ENCODE measurements around the gene MOB3B.

DNA sequence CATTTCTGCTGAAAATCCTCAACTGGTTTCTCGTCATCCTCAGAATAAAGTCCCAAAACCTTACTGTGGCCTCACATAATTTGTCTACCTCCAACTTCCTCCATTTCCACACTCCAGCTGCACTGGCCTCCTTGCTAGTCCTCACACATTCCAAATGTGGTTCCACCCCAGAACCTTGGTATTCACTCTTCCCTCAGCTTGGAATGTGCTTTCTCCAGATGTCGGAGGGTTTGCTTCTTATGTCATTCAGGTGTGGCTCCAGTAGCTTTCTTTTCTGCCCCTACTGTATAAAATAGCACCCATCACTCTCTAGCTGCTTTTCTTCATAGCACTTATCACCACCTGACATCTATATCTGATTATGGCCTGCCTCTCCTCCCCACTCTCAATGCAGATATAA, 108.0 kb downstream of the MOB3B start:
- TF ChIP-seq, protein P1, sequence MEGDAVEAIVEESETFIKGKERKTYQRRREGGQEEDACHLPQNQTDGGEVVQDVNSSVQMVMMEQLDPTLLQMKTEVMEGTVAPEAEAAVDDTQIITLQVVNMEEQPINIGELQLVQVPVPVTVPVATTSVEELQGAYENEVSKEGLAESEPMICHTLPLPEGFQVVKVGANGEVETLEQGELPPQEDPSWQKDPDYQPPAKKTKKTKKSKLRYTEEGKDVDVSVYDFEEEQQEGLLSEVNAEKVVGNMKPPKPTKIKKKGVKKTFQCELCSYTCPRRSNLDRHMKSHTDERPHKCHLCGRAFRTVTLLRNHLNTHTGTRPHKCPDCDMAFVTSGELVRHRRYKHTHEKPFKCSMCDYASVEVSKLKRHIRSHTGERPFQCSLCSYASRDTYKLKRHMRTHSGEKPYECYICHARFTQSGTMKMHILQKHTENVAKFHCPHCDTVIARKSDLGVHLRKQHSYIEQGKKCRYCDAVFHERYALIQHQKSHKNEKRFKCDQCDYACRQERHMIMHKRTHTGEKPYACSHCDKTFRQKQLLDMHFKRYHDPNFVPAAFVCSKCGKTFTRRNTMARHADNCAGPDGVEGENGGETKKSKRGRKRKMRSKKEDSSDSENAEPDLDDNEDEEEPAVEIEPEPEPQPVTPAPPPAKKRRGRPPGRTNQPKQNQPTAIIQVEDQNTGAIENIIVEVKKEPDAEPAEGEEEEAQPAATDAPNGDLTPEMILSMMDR (IDR thresholded peaks at IDR 0.05): no peak
- no peak for TF ChIP-seq POLR2A (IDR thresholded peaks at IDR 0.05)
